Aorta (tissue), 5 donors: ENCODE results near the gene EFS. TPM values are rescaled to one million over a fixed set of nuclear protein-coding genes. Genes with fewer than 3 reads are reported as not detected.
A peak's percentile ranks its signal among the peaks of the same experiment; 100 is the strongest.

Source experiments
- ATAC-seq: fragments of 200-7000 bp; cut with Tn5 transposase; one replicate; pipeline ENCODE4 v1.9.1; 2022; ENCODE audit warnings: moderate library complexity; ENCODE audit not compliant: low FRiP score
- DNase-seq, 2 donors: peaks; one replicate each; pipeline ENCODE4 v3.0.0-alpha.2; 2020
- H3K27ac ChIP-seq, 2 donors: one replicate each; pipeline ENCODE4 v1.5.1; 2013; ENCODE audit warnings: low read length in 2 of 2, mild to moderate bottlenecking in 2 of 2, moderate library complexity in 2 of 2, control low read depth in 1 of 2, inconsistent platforms in 1 of 2, low read depth in 1 of 2
- H3K27me3 ChIP-seq, 2 donors: one replicate each; pipeline ENCODE4 v1.6.1; 2013; ENCODE audit warnings: control low read depth in 1 of 2, low read length in 1 of 2, mild to moderate bottlenecking in 1 of 2, moderate library complexity in 1 of 2; ENCODE audit not compliant: insufficient read depth in 2 of 2, control insufficient read depth in 1 of 2
- H3K36me3 ChIP-seq, 2 donors: one replicate each; pipeline ENCODE4 v1.6.1; 2013; ENCODE audit warnings: control low read depth in 1 of 2, low read length in 1 of 2, mild to moderate bottlenecking in 1 of 2; ENCODE audit not compliant: insufficient read depth in 2 of 2, control insufficient read depth in 1 of 2
- H3K4me1 ChIP-seq, 2 donors: one replicate each; pipeline ENCODE4 v1.6.1; 2013; ENCODE audit warnings: low read length in 2 of 2, control low read depth in 1 of 2, mild to moderate bottlenecking in 1 of 2, moderate library complexity in 1 of 2; ENCODE audit not compliant: insufficient read depth in 2 of 2, control insufficient read depth in 1 of 2
- H3K4me3 ChIP-seq, 2 donors: one replicate each; pipeline ENCODE4 v1.5.1; 2013; ENCODE audit warnings: low read length in 2 of 2, control low read depth in 1 of 2, mild to moderate bottlenecking in 1 of 2
- H3K9me3 ChIP-seq: one replicate; pipeline ENCODE4 v1.6.1; 2013; ENCODE audit warnings: mild to moderate bottlenecking, low read length; ENCODE audit not compliant: control insufficient read depth
- WGBS, 2 donors: extraction: QIAGEN DNeasy Blood & Tissue Kit; methylation state at CpG; one replicate each; pipeline ENCODE4 v1.1.7; 2013; 5-methylcytosine and 5-hydroxymethylcytosine counted together
- intact Hi-C, 2 donors: fragments of 100-400 bp; cut with DNase I; formaldehyde crosslinking; loops; one replicate each; pipeline versions ENCODE4 v1.14.2 to v1.15.0; 2022
- long read RNA-seq, 2 donors: library from polyadenylated mRNA; unstranded; transcript quantifications; one replicate each; pipeline ENCODE4 v2.0.0, GENCODE V29; 2020 to 2021
- polyA plus RNA-seq, 2 donors: library from polyadenylated mRNA; stranded (reverse); fragments of 200-250 nt; gene quantifications; one replicate each; pipeline ENCODE4 v1.2.3, GENCODE V29; 2013
- total RNA-seq, 2 donors: library from RNA; stranded (reverse); fragmentation: NEBNext Ultra II Directional; extraction: Animal tissue kit (Norgen Biotek cat#: 25700); gene quantifications; one replicate each; pipeline ENCODE4 v1.2.1, GENCODE V29; 2021
- donor health status: healthy with polysubstance abuse.
- donor health status: Bipolar disorder and iron deficiency.
- donor health status: DM: no; HTN: no; CAD: no.
- donor health status: DM: no; HTN: no; CAD: no.
- donor health status: DM: yes; HTN: yes; CAD: no.

Gene EFS, protein sequence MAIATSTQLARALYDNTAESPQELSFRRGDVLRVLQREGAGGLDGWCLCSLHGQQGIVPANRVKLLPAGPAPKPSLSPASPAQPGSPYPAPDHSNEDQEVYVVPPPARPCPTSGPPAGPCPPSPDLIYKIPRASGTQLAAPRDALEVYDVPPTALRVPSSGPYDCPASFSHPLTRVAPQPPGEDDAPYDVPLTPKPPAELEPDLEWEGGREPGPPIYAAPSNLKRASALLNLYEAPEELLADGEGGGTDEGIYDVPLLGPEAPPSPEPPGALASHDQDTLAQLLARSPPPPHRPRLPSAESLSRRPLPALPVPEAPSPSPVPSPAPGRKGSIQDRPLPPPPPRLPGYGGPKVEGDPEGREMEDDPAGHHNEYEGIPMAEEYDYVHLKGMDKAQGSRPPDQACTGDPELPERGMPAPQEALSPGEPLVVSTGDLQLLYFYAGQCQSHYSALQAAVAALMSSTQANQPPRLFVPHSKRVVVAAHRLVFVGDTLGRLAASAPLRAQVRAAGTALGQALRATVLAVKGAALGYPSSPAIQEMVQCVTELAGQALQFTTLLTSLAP
- total RNA-seq = 10 to 100 TPM; 19.7 to 24.5 TPM
- polyA plus RNA-seq = 10 to 100 TPM in 1 of 2 donors, 1 to 10 TPM in 1; 5.5 to 36.7 TPM
- long read RNA-seq, donor 1, partial matches to known transcripts = 3 of 11 reads
- long read RNA-seq, donor 1, other reads (novel, unspliced or antisense) = 8 of 11 reads
- long read RNA-seq, donor 2, partial matches to known transcripts = 2 of 7 reads
- long read RNA-seq, donor 2, other reads (novel, unspliced or antisense) = 3 of 7 reads

DNA sequence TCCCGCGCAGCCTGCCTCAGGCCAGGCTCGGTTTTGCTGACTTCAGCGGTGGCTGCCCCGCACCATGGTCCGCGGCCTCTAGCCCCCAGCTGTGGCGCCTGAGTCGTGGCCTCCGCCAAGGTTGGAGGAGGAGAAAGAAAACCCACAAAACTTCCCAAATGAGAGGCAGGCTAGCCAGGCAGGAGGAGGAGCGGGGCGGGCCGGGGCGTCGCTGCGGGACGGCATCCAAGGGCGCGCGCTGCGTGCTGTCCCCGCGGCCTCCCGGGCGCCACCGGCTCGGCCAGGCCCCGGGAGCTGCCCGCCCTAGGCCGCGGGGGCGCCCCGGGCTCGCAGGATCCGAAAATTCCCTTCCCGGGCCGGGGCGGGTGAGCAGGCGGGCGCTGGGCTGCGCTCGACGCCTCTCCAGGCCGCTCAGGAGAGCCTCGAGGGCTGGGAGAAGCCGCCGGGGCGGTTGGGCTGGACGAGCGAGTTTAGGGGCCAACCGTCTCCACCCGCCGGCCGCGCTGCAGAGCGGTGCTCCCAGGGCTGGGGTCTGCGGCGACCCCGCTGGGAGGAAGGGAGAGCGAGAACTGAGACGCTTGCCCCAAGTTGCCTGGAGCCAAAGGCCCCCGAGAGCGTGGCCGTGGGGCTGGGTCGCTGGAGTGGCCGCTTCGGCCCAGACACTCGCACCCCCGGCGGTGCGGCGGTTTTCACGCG, at the start of gene EFS:
Gene EFS, minus strand, starts transcription at position 137 of the 696 bp plus-strand sequence. CDS start 147 bp downstream, outside the sequence.
- DNase-seq = peak; percentile 75 to 85
- Histone ChIP-seq H3K4me3 (peak within 1 kb of the TSS; percentile 59 to 72), H3K9me3 (no peaks in the 10 kb centered on the region), H3K27ac (peak within 1 kb of the TSS; percentile 49 to 78), H3K27me3 (no peaks in the 10 kb centered on the region), H3K36me3 (no peaks in the 10 kb centered on the region), H3K4me1 (no peaks in the 10 kb centered on the region)
- ATAC-seq = peak; percentile 76
- 1% methylated on average over 47 to 74 of the region's 74 CpGs for WGBS, 2 donors
- intact Hi-C loops = loop anchor here in 1 of 2 donors (5.0 kb wide), 1 partner anchor 43 kb away; the partner anchor contains the start of gene PABPN1

DNA sequence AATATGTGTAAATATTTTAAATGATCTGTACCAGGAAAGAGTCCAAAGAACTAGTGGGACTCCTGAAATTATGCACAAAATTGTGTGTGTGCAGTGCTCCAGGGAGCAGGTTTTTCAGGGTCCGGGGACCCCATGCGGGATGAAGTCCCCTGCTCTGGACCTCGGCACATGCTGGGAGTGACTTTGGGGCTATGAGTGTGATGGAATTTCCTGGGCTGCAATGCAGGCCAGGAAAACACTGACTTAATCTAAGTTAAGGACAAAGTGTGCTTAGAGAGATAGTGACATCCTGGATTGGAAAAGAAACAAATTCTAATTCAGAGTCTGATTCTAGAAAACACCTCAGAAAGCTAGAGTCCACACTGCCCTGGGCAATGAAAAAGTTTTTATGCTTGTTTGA, 49.3 kb upstream of the EFS start:
- no peak overlapping the region for H3K27ac ChIP-seq
- DNase-seq = no peak

DNA sequence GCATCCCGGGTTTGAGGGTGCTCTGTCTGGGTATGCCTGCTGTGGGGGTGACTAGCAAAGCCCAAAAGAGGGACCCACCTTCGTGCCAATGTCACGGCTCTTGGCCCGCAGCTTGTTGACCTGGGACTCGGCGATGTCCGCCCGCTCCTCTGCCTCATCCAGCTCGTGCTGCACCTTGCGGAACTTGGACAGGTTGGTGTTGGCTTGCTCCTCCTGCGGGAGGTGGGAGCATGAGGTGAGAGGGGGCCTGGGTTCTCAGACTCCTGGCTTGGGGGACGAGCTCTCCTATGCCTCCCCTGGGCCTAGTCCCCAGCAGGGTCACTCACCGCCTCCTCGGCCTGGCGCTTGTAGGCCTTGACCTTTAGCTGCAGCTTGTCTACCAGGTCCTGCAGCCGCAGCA, 48.7 kb upstream of the EFS start:
- no peaks in the 10 kb centered on the region for H3K36me3 ChIP-seq

More for the DNA sequence above, 49.3 kb upstream of the EFS start:
- intact Hi-C loops = no loop called here
- Histone ChIP-seq H3K27me3 (no peaks in the 10 kb centered on the region), H3K9me3 (no peaks in the 10 kb centered on the region), H3K4me1 (no peaks in the 10 kb centered on the region), H3K36me3 (no peaks in the 10 kb centered on the region), H3K4me3 (no peak overlapping the region)
- ATAC-seq = no peak
- 56 to 73% methylated on average over 3 of the region's 3 CpGs for WGBS, 2 donors

DNA sequence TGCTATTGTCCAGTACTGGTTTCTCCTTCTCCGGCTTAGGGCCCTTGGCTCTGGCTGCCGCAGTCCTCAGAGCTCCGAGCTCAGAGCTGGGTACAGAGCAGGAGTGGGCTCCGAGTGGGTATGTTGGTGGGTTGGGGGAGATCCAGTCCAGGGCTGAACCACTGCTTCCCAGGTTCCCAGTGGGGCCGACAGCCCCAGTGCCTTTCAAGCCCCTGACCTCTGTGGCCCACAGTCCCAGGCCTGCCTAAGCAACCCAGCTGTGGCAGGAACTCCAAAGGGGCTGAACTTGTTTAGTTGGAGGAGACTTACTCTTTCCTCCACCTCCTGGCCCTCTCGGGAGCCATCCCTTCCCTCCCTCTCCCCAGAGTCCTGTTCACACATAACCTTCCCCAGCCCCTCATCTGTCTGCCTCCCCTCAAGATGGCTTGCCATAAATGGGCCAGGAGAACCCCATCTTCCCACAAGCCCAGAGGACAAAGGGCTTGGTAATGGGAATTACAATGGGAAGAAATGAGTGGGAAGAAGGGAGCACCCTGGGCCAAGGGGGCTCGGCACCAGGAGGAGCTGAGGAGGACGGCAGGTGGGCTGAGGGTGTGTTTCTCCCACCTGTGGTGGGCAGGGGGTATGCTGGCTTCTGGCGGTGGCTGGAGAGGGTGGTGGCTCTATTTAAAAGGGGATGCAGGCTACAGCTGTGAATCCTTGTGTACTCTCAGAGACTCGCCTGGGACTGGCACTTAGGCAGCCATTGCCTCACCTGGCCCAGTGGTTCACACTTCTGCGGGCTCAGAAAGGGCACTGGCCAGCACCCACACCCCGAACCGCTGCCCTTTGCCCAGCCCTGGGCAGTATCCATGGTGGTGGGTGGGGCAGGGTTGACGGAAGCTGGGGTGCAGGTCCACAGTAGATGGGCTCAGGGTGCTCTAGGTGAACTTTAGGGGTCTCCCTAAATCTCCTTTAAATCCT, 46.9 kb upstream of the EFS start:
- 81 to 82% methylated on average over 14 of the region's 14 CpGs for WGBS, 2 donors

More for the DNA sequence above, 48.7 kb upstream of the EFS start:
- WGBS, 2 donors = 91% methylated on average over 16 of the region's 16 CpGs
- intact Hi-C loops = no loop called here
- Histone ChIP-seq H3K27ac (no peak overlapping the region), H3K27me3 (no peaks in the 10 kb centered on the region), H3K4me3 (no peak overlapping the region), H3K9me3 (no peaks in the 10 kb centered on the region), H3K4me1 (no peaks in the 10 kb centered on the region)
- no peak for DNase-seq
- no peak for ATAC-seq

DNA sequence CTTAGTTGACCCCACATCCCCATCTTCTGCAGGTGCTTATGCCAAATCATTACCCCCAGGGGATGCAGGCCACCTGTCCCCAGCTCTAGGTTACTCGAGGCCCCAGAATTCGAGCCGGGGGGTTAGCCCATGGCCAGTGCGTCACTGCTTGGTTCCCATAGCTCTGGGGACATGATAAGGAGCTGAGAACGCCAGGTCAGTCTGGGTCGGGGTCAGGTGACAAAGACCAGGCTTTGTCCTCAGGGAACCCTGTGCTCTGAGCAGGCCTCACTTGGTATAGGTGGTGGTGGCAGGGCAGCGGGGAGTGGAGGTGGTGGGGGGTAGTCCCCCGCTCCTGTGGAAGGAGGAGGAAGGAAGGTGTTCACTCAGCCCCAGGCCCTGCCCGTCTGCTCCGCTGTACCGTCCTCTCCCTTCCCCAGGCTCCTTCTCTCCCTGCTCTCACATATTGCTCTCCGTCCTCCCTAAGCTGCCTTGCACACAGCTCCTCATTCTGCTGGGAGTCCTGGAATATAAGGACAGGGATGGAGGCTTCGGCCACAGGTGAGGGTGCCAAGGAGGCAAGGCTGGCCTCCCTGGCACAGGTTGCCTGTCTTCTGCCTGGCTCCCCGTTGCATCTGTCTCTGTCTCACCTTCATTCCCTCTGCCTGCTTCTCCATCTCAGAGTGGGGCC, 45.1 kb upstream of the EFS start:
- no peaks in the 10 kb centered on the region for H3K27me3 ChIP-seq
- H3K4me1 ChIP-seq = no peaks in the 10 kb centered on the region
- DNase-seq = no peak
- 82 to 86% methylated on average over 13 to 14 of the region's 14 CpGs for WGBS, 2 donors
- intact Hi-C loops = no loop called here
- H3K27ac ChIP-seq = no peak overlapping the region
- H3K4me3 ChIP-seq = no peak overlapping the region
- no peak for ATAC-seq
- no peaks in the 10 kb centered on the region for H3K36me3 ChIP-seq
- H3K9me3 ChIP-seq = no peaks in the 10 kb centered on the region

More for the DNA sequence above, 46.9 kb upstream of the EFS start:
- no peak overlapping the region for H3K27ac ChIP-seq
- ATAC-seq = no peak
- no peak for DNase-seq
- no peaks in the 10 kb centered on the region for H3K36me3 ChIP-seq
- no peaks in the 10 kb centered on the region for H3K4me1 ChIP-seq
- H3K27me3 ChIP-seq = no peaks in the 10 kb centered on the region
- no peak overlapping the region for H3K4me3 ChIP-seq
- intact Hi-C loops = no loop called here
- no peaks in the 10 kb centered on the region for H3K9me3 ChIP-seq

DNA sequence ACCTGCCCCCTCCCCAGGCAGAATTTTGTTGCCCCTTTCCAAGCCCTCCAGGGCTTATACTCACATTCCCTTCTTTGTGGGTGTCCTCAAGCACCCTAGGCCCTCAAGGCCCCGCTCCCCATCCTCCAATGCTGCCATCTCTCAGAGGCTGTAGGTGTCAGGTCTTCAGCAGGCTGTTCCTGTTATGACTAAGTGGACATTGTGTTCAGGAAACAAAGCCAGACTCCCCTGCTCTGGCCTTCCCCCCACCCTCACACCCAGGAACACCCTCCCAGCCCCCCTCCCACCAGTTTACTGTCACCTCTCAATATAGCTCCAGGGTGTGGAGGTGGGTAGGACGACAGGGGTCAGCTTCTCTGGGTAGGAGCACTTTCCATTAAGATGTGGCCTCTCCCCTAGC, 44.5 kb upstream of the EFS start:
- intact Hi-C loops = no loop called here
- no peak overlapping the region for H3K27ac ChIP-seq
- H3K4me1 ChIP-seq = no peaks in the 10 kb centered on the region
- H3K4me3 ChIP-seq = no peak overlapping the region
- ATAC-seq (no peak), DNase-seq (no peak)
- WGBS, 2 donors = 77 to 88% methylated on average over 2 of the region's 2 CpGs
- H3K27me3 ChIP-seq = no peaks in the 10 kb centered on the region
- no peaks in the 10 kb centered on the region for H3K9me3 ChIP-seq
- H3K36me3 ChIP-seq = no peaks in the 10 kb centered on the region

DNA sequence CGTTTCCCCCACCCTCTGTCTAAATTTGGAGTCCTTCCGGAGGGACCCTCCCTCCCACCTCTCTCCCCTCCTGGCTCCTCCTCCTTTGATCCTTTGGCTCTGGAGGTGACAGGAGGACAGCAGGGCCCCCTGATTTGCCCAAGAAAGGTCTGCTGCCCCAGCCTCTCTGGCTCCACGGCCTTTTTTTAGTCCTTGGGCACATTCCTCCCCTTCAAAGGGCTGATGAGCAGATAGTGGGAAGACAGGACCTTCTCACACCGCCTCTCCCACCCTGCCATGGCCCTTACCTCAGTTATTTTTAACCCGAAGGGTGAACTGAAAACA, 43.3 kb upstream of the EFS start:
- intact Hi-C loops = no loop called here
- ATAC-seq (no peak), DNase-seq (no peak)
- no peak overlapping the region for H3K4me3 ChIP-seq
- no peaks in the 10 kb centered on the region for H3K36me3 ChIP-seq
- WGBS, 2 donors = 51 to 57% methylated on average over 5 of the region's 5 CpGs
- no peak overlapping the region for H3K27ac ChIP-seq
- no peaks in the 10 kb centered on the region for H3K9me3 ChIP-seq
- no peaks in the 10 kb centered on the region for H3K4me1 ChIP-seq
- no peaks in the 10 kb centered on the region for H3K27me3 ChIP-seq
